Activated B cell treated with CpG ODN at 0.5 μM for 24 hours (primary cell): Measurements from ENCODE around the gene SNX15. TPM values are rescaled to one million over a fixed set of nuclear protein-coding genes. Genes with fewer than 3 reads are reported as not detected.
"Not testable (repeated sequence)": the region's sequence is repeated elsewhere in the genome, so short reads cannot be mapped to it uniquely, and the experiment has no call there.

Experiments
- ATAC-seq: fragments of 200-7000 bp; cut with Tn5 transposase; one replicate; pipeline ENCODE4 v1.10.0; 2021; ENCODE audit warnings: low read depth, mild to moderate bottlenecking, moderate library complexity
- CTCF ChIA-PET: fragments of 350-600 bp; sonication (Branson Sonifier 250); formaldehyde crosslinking; loops from one replicate; lab custom pipeline; 2021; ENCODE audit warnings: antibody characterized with exemption; lab: Charles Lee
- POLR2A ChIA-PET: fragments of 350-600 bp; sonication (Branson Sonifier 250); formaldehyde crosslinking; loops from one replicate; lab custom pipeline; 2021; ENCODE audit warnings: antibody characterized with exemption; lab: Charles Lee
- DNase-seq: peaks from one replicate; pipeline ENCODE4 v3.0.0; 2022
- H3K27ac Mint-ChIP-seq: one replicate; pipeline ENCODE4 v1.8.0; 2020; ENCODE audit warnings: mixed read lengths
- H3K27me3 Mint-ChIP-seq: one replicate; pipeline ENCODE4 v1.8.0; 2021; ENCODE audit warnings: mixed read lengths
- H3K36me3 Mint-ChIP-seq: one replicate; pipeline ENCODE4 v1.8.0; 2021; ENCODE audit warnings: low read depth, mixed read lengths
- H3K4me1 Mint-ChIP-seq: one replicate; pipeline ENCODE4 v1.8.0; 2021; ENCODE audit warnings: mixed read lengths
- H3K4me3 Mint-ChIP-seq: one replicate; pipeline ENCODE4 v1.8.0; 2020; ENCODE audit warnings: mild to moderate bottlenecking, mixed read lengths
- H3K9me3 Mint-ChIP-seq: one replicate; pipeline ENCODE4 v1.8.0; 2020; ENCODE audit warnings: mixed read lengths
- intact Hi-C: fragments of 100-400 bp; cut with micrococcal nuclease; formaldehyde crosslinking; loops from one replicate; pipeline ENCODE4 v1.15.1; 2024
- total RNA-seq: library from RNA; stranded (reverse); gene quantifications from 2 replicates; pipeline ENCODE4 v1.2.3, GENCODE V29; 2022
- TF ChIP-seq, protein P1 (sequence below): fragments of 200-600 bp; IDR thresholded peaks from one replicate; pipeline ENCODE4 v1.8.0; 2022; ENCODE audit warnings: antibody characterized with exemption, mild to moderate bottlenecking

SNX15 gene
- total RNA-seq, 1 donor from 2014 or later: 17.3 TPM

DNA sequence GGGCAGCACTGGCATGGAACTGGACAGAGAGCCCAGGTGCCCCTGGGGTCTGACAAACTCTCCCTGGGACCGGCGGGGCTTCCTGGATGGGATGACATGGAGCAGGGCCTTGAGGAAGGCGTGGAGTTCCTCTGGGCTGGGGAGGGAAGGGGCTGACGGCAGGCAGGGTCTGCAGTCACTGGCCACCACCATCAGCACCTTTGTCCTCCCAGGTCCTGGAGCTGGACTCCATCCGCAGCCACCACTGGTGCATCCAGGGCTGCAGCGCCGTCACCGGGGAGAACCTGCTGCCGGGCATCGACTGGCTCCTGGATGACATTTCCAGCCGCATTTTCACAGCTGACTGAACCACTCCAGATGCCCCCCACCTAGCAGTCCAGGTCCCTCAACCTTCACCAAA lies 5.7 kb upstream of the SNX15 start:
- no peaks in the 10 kb centered on the region for H3K27me3 Mint-ChIP-seq
- peaks cover 39% of the 10 kb centered on the region for H3K36me3 Mint-ChIP-seq
- POLR2A ChIA-PET: interaction anchor here (0.6 kb wide), 1 partner anchor 223 kb away, joined by 9 read pairs; no protein-coding TSS in a partner anchor
- no peaks in the 10 kb centered on the region for H3K9me3 Mint-ChIP-seq
- ATAC-seq: no peak
- H3K4me1 Mint-ChIP-seq: peaks cover 5% of the 10 kb centered on the region
- TF ChIP-seq, protein P1, sequence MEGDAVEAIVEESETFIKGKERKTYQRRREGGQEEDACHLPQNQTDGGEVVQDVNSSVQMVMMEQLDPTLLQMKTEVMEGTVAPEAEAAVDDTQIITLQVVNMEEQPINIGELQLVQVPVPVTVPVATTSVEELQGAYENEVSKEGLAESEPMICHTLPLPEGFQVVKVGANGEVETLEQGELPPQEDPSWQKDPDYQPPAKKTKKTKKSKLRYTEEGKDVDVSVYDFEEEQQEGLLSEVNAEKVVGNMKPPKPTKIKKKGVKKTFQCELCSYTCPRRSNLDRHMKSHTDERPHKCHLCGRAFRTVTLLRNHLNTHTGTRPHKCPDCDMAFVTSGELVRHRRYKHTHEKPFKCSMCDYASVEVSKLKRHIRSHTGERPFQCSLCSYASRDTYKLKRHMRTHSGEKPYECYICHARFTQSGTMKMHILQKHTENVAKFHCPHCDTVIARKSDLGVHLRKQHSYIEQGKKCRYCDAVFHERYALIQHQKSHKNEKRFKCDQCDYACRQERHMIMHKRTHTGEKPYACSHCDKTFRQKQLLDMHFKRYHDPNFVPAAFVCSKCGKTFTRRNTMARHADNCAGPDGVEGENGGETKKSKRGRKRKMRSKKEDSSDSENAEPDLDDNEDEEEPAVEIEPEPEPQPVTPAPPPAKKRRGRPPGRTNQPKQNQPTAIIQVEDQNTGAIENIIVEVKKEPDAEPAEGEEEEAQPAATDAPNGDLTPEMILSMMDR: no peak
- CTCF ChIA-PET: no interaction called here
- no peak overlapping the region for H3K4me3 Mint-ChIP-seq
- intact Hi-C loops: no loop called here
- DNase-seq: no peak
- no peak overlapping the region for H3K27ac Mint-ChIP-seq

DNA sequence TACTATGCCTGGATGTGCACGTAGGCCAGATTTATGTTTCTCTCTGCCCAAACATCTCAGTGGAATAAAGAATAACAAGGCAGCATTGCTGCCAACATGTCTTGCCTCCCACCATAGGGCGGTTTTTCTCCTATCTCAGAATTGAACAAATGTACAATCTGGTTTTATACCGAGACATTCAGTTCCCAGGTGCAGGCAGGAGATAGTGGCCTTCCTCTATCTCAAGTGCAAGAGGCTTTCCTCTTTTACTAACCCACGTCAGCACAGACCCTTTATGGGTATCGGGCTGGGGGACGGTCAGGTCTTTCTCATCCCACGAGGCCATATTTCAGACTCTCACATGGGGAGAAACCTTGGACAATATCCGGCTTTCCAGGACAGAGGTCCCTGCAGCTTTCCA lies 3.7 kb upstream of the SNX15 start:
- H3K9me3 Mint-ChIP-seq, H3K27me3 Mint-ChIP-seq, H3K4me3 Mint-ChIP-seq, intact Hi-C loops, DNase-seq, ATAC-seq, H3K27ac Mint-ChIP-seq, CTCF ChIA-PET, POLR2A ChIA-PET: not testable (repeated sequence)
- peaks cover 18% of the 10 kb centered on the region for H3K4me1 Mint-ChIP-seq
- peaks cover 28% of the 10 kb centered on the region for H3K36me3 Mint-ChIP-seq

DNA sequence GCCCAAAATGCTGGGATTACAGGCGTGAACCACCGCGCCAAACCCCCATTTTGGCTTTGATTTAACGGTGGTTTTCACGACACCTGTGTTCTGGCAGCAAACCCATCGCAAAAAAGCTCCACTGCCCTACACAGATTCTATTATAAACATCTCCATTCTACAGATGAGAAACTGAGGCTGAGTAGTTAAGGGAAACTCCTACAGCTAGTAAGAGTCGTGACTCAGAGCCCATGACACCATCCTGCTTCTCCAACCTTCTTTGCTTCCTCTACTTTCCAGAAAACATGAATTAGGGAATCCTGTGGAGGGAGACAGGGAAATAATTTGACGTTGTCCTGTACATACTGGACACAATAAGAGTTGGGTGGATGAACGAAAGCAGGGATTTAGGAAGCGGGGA lies 429 bp upstream of the SNX15 start:
- Mint-ChIP-seq H3K27me3 (no peaks in the 10 kb centered on the region), H3K4me1 (peaks cover 21% of the 10 kb centered on the region), H3K4me3 (peak overlapping the region; percentile 85), H3K27ac (peak overlapping the region; percentile 88), H3K36me3 (peaks cover 7% of the 10 kb centered on the region), H3K9me3 (no peaks in the 10 kb centered on the region)
- ATAC-seq (no peak), DNase-seq (no peak)
- ChIA-PET POLR2A (interaction anchor here (0.6 to 1.5 kb wide), 7 partner anchors 11 to 283 kb away, joined by 3 to 9 read pairs (median 4); partner anchors contain the start of genes ARL2, PPP2R5B, RASGRP2 and SAC3D1), CTCF (interaction anchor here (0.9 to 2.1 kb wide), 3 partner anchors 13 to 103 kb away, joined by 3 to 5 read pairs (median 4); partner anchors contain the start of genes ARL2 and TM7SF2)
- intact Hi-C loops: loop anchor here (1.0 to 5.0 kb wide), 9 partner anchors 13 to 545 kb away; partner anchors contain the start of genes ARL2, ATG2A, CAPN1 and CDCA5
- TF ChIP-seq, protein P1: no peak

DNA sequence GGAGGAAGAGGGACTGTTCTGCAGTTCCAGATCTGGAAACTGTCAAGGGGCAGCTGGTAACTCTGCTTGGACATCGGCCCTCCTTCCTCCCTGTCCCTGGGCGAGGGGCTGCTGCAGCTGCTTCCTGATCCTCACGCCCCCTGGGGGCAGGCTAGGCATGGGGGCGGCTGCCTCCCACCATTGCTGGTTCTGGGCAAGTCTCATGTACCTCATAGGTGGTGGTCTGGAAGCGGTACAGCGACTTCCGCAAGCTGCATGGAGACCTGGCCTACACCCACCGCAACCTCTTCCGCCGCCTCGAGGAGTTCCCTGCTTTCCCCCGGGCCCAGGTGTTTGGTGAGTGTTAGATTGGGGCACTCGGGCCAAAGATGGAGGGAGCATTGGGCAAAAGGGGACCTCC lies 5.0 kb downstream of the SNX15 start:
- ATAC-seq (no peak), DNase-seq (no peak)
- no peak overlapping the region for H3K27ac Mint-ChIP-seq
- no peaks in the 10 kb centered on the region for H3K9me3 Mint-ChIP-seq
- no peak overlapping the region for H3K4me3 Mint-ChIP-seq
- H3K4me1 Mint-ChIP-seq: peaks cover 16% of the 10 kb centered on the region
- H3K36me3 Mint-ChIP-seq: peaks cover 16% of the 10 kb centered on the region
- intact Hi-C loops: no loop called here
- H3K27me3 Mint-ChIP-seq: no peaks in the 10 kb centered on the region
- TF ChIP-seq, protein P1: no peak
- ChIA-PET CTCF (no interaction called here), POLR2A (no interaction called here)

DNA sequence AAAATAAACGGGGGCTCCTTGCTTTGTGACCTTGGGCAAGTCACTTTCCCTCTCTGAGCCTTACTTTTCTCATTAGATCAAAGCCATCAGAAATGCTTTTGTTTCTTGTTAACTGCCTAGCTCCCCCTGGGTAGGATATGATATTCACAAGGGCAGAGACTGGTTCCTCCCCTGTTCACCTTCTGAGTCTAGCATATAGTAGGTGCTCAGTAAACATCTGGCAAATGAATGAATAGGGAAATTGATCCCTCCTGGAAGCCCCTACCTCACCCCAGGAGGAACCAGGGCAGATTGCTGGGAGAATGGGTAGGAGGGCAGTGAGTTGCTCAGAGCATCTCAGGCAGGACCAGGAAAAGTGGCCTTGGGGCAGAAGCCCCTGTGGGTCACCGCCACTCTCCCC lies 7.2 kb downstream of the SNX15 start:
- CTCF ChIA-PET: no interaction called here
- ATAC-seq (no peak), DNase-seq (no peak)
- Mint-ChIP-seq H3K27ac (no peak overlapping the region), H3K27me3 (no peaks in the 10 kb centered on the region), H3K9me3 (no peaks in the 10 kb centered on the region), H3K36me3 (peaks cover 22% of the 10 kb centered on the region), H3K4me3 (no peak overlapping the region), H3K4me1 (no peaks in the 10 kb centered on the region)
- intact Hi-C loops: no loop called here
- POLR2A ChIA-PET: no interaction called here
- TF ChIP-seq, protein P1: no peak

DNA sequence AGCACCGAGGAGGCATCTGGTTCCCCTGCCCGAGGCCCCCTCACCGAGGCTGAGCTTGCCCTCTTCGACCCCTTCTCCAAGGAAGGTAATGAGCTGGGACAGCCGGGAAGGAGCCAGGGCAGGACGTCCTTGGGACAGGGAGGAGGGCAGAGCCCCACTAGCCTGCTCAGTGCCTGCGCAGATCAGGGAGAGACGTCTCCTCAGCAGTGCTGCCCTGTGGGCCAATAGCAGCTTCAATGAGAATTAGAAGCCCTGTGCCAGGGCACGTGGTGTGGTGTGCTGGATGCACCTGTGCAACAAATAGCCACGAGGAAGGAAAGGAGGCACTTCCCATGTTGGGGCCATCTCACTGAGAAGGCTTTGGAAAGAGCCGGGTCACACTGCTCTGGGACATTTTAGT lies 8.3 kb downstream of the SNX15 start:
- no peaks in the 10 kb centered on the region for H3K9me3 Mint-ChIP-seq
- intact Hi-C loops: no loop called here
- H3K27ac Mint-ChIP-seq: no peak overlapping the region
- POLR2A ChIA-PET: no interaction called here
- DNase-seq: no peak
- H3K27me3 Mint-ChIP-seq: no peaks in the 10 kb centered on the region
- CTCF ChIA-PET: no interaction called here
- peaks cover 22% of the 10 kb centered on the region for H3K36me3 Mint-ChIP-seq
- peaks cover 2% of the 10 kb centered on the region for H3K4me1 Mint-ChIP-seq
- no peak overlapping the region for H3K4me3 Mint-ChIP-seq
- no peak for ATAC-seq
- TF ChIP-seq, protein P1: no peak
